ENCODE results near the gene ASB16. TPM values are rescaled to one million over a fixed set of nuclear protein-coding genes. Genes with fewer than 3 reads are reported as not detected.

ASB16 gene
- total RNA-seq, 1 experiment from 2014 or later, result not detected

- DNase-seq (ENCODE audit: low read depth), result no peak
Measured at GRCh38 chr17:44207319-44207718, 36.8 kb downstream of the ASB16 start.

GRCh38 chr17:44207743-44208142, 37.2 kb downstream of the ASB16 start:
- no peak for DNase-seq (ENCODE audit: low read depth)

- DNase-seq (ENCODE audit: low read depth), result peak; percentile 32
Measured at GRCh38 chr17:44209786-44210341, 39.4 kb downstream of the ASB16 start.

GRCh38 chr17:44210342-44211192, 40.1 kb downstream of the ASB16 start:
- DNase-seq (ENCODE audit: low read depth), result no peak

DNA sequence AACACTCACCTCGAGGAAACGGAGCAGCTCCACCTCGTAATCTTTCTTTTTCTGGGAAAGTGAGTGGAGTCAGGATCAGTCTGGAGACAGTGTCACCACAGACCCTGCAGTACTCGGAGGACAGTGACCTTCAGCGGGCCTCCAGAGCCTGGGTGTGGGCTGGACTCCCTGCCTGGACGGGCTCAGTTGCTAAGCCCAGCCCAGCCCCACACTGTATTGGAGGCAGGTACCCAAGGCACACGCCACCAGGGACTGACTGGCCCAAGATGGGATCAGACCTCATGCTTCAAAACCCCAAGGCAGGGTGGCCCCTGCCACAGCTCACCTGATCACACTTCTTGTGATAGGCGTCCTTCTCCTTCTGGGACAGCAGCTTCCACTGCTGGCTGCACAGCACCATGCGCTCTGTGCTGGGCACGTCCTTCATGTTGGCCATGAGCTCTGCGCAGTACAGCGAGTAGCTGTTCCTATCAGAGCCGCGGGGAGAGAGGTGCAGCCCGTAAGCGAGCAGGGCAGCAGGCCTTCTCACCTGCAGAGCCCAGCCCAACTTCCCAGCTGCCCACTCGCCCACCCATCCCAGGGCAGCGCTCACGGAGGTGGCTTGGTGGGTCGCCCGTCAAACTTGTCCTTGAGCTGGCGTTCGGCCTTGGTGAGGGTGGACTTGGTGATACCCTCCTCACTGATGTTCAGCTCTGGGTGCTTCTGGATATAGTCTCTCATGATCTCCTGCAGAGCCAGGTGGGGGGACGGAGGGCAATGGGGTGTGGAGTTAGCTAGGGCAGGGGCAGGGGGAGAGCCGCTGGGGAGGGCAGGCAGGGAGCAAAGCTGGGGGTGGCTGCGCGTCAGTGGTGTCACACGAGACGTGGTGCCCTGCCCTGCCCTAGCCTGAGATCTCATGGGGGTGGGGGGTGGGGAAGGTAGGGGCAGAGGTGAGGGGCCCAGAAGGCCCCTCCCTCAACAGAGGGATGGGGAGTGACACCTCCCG, 41.1 kb downstream of the ASB16 start:
- DNase-seq (ENCODE audit: low read depth), result no peak

DNA sequence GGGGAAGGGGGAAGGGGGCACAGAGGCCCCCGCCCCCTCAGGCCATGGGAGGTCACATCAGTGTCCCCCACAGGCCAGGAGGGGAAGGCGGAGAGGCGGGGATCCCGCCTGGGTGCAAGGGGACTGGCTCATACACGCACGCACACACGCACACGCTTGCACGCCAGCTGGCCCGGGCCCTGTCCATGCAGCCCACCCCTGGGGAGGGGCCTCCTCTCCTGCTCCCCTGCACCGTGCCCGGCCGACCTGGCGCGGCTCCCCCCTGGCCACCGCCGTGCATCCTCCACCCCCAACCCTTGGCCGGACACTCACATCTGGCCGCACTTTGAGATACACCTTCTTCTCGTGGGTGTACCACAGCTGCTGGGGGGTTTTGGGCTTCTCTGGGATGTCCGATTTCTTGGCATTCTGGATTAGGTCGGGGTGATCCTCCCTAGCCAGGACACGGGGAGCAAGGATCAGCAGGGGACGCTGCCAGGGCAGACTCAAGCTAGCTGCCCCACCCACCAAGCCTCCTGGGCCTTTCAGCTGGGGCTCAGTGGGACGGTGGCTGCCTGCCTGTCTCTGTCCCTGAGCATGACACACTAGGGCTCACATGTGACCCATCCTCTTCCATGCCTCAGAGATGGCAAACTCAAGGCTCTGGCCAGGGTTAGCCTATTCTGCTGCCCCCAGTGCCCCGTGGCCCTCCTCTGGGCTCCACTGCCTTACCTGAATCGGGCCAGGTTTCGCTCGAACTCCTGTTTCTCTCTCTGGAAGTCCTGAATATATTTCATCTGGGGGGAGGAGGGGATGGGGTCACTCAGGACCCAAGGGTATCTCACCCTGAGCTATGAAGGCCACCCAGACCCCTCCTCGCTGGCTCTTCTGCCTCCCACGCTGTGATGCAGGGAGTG, 42.3 kb downstream of the ASB16 start:
- no peak for DNase-seq (ENCODE audit: low read depth)

DNA sequence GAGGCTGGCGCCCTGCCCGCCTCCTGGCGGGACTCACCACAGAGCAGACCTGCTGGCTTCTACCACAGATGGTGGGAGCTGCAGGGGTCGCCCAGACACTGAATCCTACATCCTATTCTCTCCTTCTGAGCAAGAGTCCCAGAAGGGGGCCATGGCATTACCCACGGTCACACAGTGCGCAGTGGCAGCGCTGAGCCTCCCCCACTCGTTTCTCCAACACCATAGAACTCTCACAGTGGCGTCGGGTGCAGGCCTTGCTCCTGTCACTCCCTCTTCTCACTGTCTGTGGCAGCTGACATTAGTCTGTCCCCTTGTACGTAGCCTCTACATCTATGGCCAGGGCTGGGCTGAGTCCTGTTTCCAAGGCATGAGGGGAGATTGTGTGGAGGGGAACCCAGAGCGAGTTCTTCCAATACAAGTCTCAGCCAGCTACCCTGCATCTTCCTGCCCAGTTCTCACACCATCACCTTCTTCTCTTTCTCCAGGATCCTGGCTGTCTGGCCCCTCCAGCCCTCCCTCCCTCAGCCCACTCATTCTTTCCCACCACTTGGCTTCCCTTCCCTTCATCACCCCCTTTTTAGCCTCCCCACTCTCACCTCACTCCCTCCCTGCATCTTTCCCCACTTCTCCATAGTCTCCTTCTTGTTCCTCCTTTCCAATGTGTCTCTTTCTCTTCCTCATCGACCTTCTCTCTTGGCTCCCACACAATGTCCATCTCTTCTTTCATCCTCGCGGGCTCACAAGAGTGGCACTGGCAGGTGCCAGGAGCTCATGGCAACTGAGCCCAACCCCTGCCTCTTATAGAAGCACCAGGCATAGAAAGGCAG, 43.1 kb downstream of the ASB16 start:
- DNase-seq (ENCODE audit: low read depth), result no peak

GRCh38 chr17:44214230-44214494, 43.7 kb downstream of the ASB16 start:
- no peak for DNase-seq (ENCODE audit: low read depth)

- no peak for DNase-seq (ENCODE audit: low read depth)
Measured at GRCh38 chr17:44214896-44215295, 44.4 kb downstream of the ASB16 start.

- no peak for DNase-seq (ENCODE audit: low read depth)
Measured at GRCh38 chr17:44216173-44216572, 45.7 kb downstream of the ASB16 start.

DNA sequence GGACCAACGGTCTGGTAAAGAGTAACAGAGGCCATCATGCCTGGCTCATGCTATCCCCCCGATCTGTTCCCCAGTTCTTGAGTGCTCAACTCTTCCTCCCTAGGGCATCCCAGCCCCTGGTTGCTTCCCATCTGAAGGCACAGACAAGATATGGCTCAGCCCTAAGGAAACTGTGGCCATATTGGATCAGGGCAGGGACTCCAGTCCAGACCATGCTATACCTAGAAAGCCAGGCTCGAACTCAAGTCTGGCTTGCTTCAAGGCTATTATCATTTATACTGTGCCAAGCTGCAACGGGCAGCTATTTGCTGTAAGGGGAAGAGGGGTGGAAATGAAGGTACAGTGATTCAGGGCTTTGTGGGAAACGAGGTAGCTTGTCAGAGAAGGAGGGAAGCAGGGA, 46.2 kb downstream of the ASB16 start:
- DNase-seq (ENCODE audit: low read depth), result no peak

DNA sequence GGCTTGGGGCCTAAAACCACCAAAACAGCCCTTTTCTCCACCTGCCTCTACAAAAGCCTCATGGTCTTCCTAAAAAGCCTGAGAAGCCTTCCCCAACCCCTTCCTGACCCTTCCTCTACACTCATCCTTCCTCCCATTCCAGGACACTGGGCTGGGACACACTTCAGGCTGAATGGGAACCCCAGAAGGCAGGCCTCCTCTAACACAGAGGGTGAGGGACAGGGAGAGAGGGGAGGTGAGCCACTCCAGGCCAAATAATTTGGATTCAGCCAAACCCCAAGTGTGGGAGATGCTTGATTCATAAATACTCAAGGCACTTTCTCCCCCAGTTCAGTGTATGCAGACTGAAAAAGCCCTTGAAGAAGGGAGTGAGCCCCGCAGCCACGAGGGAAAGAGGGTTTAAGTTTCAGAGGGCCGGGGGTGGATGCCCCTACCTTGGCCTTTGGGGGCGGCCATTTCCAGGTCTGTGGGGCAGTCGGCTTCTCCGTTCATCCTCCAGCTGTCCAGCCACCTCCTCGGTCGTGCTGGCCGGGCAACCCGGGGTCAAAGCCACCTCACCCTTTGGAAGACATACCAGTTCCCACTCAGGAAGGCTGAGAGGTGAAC, 47.3 kb downstream of the ASB16 start:
- DNase-seq (ENCODE audit: low read depth), result no peak

GRCh38 chr17:44218344-44219107, 48.0 kb downstream of the ASB16 start:
- DNase-seq (ENCODE audit: low read depth), result peak; percentile 87

GRCh38 chr17:44219108-44219615, 48.7 kb downstream of the ASB16 start:
- DNase-seq (ENCODE audit: low read depth), result peak; percentile 59

- peak; percentile 60 for DNase-seq (ENCODE audit: low read depth)
Measured at GRCh38 chr17:44219616-44220212, 49.2 kb downstream of the ASB16 start, which contains the start of gene UBTF. Gene UBTF, minus strand, starts transcription at chr17:44219675. Its CDS starts 1,446 bp downstream, at chr17:44218229.

DNA sequence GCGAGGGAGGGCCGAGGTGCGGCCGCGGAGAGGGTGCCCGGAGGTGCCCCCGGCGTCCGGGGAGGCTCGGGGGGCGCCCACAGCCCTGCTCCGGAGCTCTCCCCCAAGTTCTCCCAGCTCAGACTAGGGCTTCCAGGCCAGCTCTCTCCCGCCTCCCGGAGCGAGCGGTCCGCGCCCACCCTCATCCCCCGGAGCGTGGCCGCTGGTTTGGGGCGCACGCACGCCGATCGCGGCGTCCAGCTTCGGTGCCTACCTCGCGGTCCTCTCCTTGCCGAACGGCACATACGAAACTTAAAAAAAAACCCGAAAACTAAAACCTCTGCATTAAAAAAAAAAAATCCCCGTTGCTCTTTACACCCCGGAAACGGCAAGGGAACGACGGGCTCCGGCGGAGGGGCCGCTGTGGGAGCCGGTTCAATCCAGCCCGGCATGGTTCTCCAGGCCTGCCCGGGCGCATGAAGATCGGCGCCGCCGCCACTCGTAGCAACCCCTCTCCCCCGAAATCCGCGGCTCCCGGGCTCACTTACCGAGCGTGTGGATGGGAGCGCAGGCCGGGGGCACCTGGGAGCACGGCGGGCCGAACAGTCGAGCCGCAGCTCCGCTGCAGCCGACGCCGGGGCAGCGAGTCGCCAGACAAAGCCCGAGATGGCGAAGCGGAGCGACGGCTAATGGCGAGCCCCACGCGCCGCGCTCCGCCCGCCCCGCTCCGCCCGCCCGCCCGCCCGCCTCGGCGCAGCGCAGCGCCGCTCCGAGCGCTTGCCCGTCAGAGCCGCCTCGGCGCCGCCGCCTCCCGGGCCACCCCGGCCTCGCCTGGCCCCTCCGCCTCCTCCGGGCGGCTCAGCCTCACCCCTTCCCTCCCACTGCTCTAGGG, 49.9 kb downstream of the ASB16 start:
- peak; percentile 42 for DNase-seq (ENCODE audit: low read depth)

GRCh38 chr17:44221084-44221861, 50.8 kb downstream of the ASB16 start:
- peak; percentile 76 for DNase-seq (ENCODE audit: low read depth)
